SKM-1 (cell line): ENCODE measurements around the gene F2.

Source experiments
- DNase-seq: peaks from one replicate; lab custom pipeline; 2025; ENCODE audit not compliant: unreplicated experiment; lab: John Stamatoyannopoulos, UW

The F2 gene

GRCh38 chr11:46741600-46742484 lies 22.8 kb downstream of the F2 start:
- DNase-seq = no peak

- no peak for DNase-seq
Observed at GRCh38 chr11:46743043-46743442, 24.0 kb downstream of the F2 start.

DNA sequence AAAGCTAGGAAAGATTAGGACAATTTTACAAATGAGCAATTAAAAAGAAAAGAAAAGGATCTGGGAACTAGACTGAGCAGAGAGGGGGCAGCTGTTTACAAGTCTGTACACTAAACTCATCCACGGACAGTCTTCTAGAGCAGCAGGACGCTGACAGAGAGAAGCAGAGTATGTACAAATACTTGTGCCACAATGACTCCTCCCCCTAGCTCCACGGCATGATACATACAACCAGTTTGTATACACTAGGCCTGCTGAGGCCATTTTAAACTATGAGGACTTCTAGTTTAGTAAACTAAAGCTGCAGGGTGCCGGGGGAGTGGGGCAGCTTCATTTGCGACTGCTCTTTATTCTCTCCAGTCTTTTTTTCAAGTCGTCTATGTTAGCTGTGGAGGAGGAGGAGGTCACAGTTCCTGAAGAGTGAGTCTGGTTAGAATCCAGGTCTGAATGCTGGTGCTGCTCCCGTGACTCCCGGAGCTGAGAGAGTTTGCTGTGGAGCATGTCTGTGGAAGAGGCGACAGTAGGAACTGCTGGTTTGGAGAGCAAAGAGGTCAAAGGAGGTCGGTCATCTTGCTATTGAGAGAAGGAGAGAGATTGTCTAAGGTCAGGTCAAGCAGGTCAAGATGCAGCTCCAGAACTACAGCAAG lies 24.8 kb downstream of the F2 start:
- DNase-seq = no peak

- no peak for DNase-seq
Observed at GRCh38 chr11:46745328-46745727, 26.3 kb downstream of the F2 start.

- no peak for DNase-seq
Observed at GRCh38 chr11:46745995-46746394, 27.0 kb downstream of the F2 start.

DNA sequence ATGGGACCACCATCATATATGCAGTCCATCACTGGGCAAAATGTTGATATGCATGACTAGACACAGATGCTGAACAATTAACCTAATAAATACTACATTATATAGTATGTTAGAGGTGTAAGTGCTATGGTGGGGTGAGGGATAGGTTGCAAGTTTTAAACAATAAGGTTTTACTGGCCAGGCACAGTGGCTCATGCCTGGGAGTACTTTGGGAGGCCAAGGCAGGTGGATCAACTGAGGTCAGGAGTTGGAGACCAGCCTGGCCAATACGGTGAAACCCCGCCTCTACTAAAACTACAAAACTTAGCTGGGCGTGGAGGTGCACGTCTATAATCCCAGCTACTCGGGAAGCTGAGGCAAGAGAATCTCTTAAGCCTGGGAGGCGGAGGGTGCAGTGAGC lies 28.1 kb downstream of the F2 start:
- DNase-seq = no peak

GRCh38 chr11:46755962-46756361 lies 36.9 kb downstream of the F2 start:
- DNase-seq = no peak

DNA sequence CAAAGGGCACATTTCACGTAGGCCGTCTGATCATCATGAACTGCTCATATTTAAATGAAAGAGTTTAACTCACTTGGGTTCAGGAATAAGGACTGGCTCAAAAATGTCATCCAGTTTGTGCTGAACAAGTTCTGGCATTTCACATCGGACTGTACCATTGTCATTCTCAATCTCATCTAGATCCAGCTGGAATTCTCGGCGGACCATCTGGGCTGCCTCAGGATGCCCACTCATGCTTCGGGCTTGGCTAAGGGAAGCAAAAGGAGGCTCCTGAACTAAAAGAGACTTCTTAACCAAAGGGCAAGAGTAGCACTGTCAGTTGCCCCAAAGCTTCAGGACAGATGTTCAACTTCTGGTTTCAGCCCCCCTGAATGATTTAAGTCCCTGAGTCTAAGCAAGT lies 40.2 kb downstream of the F2 start:
- DNase-seq = no peak

GRCh38 chr11:46760429-46761128 lies 41.6 kb downstream of the F2 start:
- DNase-seq = no peak

DNA sequence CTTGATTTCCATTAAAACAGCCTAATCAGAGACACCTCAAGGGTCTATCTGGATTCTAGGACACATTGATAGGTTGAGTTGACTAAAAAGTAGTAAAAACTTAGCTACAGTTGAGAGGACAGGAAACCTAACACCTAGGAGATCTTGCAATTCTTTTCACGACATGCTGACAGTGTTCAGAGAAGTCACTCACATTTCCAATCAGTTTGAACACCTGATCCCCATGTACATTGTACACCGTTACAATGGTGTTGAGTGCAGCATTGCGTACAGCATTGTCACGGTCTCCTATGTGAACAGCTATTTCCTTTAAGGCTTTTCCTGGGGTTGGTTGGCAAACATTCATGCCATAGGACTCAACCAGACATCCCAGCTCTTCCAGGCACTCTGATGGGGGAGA lies 42.8 kb downstream of the F2 start:
- no peak for DNase-seq

- DNase-seq = no peak
Observed at GRCh38 chr11:46762248-46762647, 43.2 kb downstream of the F2 start.

GRCh38 chr11:46766656-46767055 lies 47.6 kb downstream of the F2 start:
- DNase-seq = no peak

GRCh38 chr11:46769636-46770221 lies 50.7 kb downstream of the F2 start:
- DNase-seq = no peak

DNA sequence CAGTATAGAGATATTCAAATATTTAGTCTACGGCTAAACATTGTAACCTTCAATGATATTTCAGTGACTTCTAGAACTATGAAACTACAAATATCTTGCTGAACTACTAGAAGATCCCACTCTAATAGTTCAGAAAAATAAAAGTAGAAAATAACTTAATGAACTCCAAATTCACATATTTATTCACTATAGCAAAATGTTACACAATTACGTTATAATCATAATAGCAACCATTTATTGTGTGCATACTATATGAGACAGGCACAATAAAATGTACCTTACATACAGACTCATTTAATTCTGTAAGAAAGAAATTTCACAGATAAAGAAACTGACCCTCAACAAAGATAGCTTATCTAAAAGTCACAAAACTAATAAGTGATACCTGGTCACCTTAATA lies 57.9 kb downstream of the F2 start:
- no peak for DNase-seq

GRCh38 chr11:46778416-46778815 lies 59.4 kb downstream of the F2 start:
- DNase-seq = no peak
